A549 treated with AZD9567 at 1 μM for 4 hours (cell line): ENCODE measurements around the gene SHH. TPM values are rescaled to one million over a fixed set of nuclear protein-coding genes. Genes with fewer than 3 reads are reported as not detected.

Source experiments
- total RNA-seq: library from RNA; stranded (reverse); fragments of 200-300 nt; extraction: Qiagen RNA extraction; gene quantifications from 5 replicates; pipeline ENCODE4 v1.2.3, GENCODE V29; 2022; ENCODE audit not compliant: insufficient read depth

The SHH gene
- 0.32 to 0.66 TPM (median 0.54 TPM) in 4 of 5 replicates, not detected in the other for total RNA-seq

DNA sequence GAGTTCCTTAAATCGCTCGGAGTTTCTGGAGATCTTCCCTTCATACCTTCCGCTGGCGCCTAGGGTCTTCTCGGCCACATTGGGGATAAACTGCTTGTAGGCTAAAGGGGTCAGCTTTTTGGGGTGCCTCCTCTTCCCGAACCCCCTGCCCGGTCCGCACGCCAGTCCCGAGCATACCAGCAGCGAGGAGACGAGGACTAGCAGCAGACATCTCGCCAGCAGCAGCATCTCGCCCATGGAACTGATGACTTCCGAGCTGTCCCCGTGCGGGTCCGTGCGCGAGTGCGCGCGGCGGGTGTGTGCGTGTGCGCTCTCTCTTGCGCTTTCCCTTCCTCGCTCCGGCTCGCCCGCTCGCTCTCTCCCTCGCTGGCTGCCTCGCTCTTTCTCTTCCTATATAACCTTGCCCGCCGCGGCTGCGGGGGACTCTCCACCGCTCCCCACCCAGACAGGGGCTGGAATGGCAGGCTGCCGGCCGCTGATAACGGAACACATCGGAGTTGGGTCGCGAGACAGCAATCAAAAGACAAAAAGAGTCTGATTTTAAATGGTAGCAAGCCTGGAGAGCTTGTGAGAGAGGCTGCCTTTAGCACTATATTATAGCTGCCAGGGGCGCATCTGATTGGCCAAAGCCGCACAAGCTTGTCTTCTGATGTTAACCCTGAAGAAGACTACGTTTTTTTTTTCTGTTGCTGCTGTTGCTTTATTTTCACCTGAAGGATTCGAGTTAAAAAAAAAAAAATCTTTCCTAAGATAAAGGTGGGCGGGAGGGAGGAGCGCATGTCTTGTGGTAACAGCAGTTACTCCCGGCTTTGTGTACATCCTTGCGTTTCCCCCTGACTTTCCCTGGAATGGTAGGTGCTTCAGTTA lies at the start of gene SHH:
Gene SHH, minus strand, starts transcription at position 569 of the 867 bp plus-strand sequence. Its CDS starts 341 bp downstream, at position 228.

Other genes starting within 250 kb of the SHH start
- gene RBM33, start 167.8 kb downstream of the SHH start, total RNA-seq: 23.4 to 27.9 TPM (median 24.9 TPM) in 5 replicates